ENCODE measurements around the gene LDLRAD4.

LDLRAD4 gene

DNA sequence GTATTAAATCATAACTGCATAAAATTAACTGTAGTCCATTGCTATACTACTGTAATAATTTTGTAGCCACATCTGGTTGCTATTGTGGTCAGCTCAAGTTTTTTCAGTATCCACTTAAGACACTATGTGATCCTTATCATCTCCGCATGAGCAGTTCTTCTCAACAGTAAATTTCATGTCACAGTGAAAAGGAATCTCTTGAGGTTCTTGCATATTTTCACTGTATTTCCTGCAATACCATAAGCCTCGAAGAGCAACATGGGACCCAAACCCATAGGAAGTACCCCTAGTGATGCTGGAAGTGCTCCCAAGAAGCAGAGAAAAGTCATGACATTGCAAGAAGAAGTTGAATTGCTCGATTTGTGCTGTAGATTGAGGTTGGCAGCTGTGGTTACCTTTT lies 86.7 kb downstream of the LDLRAD4 start:
- TF ChIP-seq, protein P1, sequence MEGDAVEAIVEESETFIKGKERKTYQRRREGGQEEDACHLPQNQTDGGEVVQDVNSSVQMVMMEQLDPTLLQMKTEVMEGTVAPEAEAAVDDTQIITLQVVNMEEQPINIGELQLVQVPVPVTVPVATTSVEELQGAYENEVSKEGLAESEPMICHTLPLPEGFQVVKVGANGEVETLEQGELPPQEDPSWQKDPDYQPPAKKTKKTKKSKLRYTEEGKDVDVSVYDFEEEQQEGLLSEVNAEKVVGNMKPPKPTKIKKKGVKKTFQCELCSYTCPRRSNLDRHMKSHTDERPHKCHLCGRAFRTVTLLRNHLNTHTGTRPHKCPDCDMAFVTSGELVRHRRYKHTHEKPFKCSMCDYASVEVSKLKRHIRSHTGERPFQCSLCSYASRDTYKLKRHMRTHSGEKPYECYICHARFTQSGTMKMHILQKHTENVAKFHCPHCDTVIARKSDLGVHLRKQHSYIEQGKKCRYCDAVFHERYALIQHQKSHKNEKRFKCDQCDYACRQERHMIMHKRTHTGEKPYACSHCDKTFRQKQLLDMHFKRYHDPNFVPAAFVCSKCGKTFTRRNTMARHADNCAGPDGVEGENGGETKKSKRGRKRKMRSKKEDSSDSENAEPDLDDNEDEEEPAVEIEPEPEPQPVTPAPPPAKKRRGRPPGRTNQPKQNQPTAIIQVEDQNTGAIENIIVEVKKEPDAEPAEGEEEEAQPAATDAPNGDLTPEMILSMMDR (conservative IDR thresholded peaks at IDR 0.05): no peak
- TF ChIP-seq ZFX (IDR thresholded peaks at IDR 0.05): no peak
- H3K27ac ChIP-seq: no peak overlapping the region

DNA sequence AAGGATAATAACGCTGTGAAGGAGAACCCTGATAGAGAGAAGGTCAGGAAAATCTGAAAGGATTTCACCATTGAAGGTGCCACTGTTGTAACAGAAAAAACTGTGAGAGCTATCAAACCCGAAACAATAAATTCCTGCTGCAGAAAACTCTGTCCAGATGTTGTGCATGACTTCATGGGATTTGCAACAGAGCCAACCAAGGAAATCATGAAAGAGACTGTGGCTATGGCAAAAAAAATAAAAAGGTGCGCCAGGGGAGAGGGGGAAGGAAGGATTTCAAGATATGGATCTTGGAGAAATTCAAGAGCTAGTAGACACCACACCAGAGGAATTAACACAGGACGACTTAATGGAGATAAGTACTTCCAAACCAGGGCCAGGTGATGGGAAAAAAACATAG lies 88.0 kb downstream of the LDLRAD4 start:
- TF ChIP-seq, protein P1 (conservative IDR thresholded peaks at IDR 0.05): no peak
- TF ChIP-seq ZFX (IDR thresholded peaks at IDR 0.05): no peak
- H3K27ac ChIP-seq: no peak overlapping the region

DNA sequence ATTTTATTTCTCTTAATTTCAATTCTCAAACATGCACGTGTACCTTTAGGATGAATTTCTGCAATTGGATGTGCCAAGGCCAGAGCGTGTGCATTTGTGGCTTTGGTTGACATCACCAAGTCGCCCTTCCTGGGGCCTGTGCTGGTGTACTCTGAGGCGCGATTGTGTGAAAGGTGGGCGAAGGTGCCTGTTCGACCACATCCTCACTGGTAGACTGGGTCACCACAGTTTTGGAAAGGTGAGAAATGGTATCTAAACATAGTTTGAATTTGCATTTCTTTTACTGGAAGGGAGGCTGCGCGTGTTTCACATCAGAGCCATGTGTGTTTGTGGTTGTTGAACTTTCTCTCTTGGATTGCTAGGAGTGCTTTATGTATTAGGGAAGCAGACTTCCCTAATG lies 89.8 kb downstream of the LDLRAD4 start:
- TF ChIP-seq ZFX (IDR thresholded peaks at IDR 0.05): no peak
- TF ChIP-seq, protein P1 (conservative IDR thresholded peaks at IDR 0.05): no peak
- H3K27ac ChIP-seq: no peak overlapping the region

DNA sequence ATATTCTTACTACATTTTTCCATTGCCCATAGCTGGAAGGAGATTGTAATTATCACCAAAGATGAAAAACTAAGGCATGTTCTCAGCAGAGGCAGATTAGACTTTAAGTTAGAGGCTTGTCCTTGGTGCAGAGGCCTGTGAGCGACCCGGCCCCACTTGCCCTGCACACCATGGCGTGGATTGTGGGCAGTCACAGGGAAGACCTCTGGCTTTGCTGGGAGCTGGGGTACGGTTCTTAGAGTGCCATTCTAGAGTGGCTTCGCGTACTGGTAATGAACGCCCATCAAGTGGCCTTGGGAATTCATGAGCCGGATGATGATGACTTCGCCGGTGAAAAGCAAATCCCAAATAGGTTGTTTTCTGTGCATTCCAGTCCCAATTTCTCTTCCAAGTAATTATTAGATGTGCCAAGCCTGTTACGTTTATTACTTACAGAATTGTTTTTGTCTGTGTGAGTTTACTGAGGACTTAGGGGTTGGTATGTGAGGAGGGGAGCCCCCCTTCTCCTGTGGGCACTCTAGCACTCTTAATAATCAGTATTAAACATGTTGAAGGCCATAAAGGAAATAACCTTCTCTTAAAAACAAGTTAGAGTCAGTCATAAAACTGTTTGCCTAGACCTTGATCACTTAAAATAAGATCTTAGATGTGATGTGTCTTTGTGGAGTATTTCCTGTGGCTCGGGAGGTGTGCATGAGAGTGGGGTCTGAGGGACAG lies 90.6 kb downstream of the LDLRAD4 start:
- no peak overlapping the region for H3K27ac ChIP-seq
- TF ChIP-seq, protein P1 (conservative IDR thresholded peaks at IDR 0.05): no peak
- TF ChIP-seq ZFX (IDR thresholded peaks at IDR 0.05): no peak

DNA sequence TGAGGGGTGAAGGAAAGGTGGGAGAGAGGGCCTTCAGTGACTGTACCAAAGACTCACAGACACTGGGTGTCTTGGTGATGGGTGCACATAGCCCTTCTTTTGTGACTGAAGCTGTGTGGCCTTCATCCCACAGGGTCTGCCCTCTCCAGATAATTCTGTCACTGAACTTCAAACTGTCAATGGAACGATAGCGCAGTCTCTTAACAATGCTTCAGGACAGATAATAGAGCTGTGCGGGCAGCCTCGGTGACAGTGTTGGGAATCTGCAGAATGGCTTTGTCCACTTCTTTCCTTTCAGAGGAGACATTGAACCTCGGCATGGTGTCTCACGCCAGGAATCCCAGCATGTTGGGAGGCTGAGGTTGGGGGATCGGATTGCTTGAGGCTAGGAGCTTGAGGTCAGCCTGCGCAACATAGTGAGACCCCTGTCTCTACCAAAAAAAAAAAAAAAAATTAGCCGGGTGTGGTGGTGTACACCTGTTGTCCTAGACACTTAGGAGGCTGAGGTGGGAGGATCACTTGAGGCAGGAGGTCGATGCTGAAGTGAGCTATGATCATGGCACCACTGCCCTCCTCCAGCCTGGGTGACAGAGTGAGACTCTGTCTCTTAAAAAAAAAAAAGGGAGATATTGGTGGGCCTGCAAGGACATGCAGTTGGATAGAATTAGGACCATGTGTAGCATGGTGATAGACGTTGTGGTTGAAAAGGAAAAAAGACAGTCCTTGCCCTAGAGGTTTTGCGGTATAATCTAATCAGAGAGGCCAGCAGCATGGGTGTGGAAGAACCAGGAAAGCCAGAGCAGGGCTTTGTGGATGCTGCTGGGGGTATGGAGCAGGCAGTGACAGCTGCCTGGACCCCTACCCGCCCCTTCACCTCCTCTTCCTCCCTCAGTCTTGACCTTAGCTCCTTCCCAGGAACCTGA lies 91.4 kb downstream of the LDLRAD4 start:
- no peak overlapping the region for H3K27ac ChIP-seq
- TF ChIP-seq, protein P1 (conservative IDR thresholded peaks at IDR 0.05): no peak

DNA sequence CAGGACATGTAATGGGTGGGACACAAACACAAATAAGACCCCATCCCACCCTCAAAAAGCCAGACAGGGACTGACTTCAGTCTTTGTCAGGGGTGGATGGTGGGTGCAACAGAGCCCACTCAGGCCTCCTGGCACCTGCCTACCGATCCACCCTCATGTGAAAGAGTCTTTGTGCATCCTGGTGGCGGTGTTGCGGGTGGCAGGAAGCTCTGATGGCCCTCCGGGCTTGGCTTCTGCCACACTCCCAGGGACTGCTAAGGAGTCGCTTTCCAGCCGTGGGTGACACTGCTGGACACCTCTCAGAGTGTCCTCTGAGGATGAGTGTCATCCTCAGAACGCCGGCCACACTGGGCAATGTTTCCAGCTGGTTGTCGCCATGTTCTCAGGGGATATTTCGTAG lies 92.6 kb downstream of the LDLRAD4 start:
- TF ChIP-seq, protein P1 (conservative IDR thresholded peaks at IDR 0.05): no peak
- no peak for TF ChIP-seq ZFX (IDR thresholded peaks at IDR 0.05)
- no peak overlapping the region for H3K27ac ChIP-seq

DNA sequence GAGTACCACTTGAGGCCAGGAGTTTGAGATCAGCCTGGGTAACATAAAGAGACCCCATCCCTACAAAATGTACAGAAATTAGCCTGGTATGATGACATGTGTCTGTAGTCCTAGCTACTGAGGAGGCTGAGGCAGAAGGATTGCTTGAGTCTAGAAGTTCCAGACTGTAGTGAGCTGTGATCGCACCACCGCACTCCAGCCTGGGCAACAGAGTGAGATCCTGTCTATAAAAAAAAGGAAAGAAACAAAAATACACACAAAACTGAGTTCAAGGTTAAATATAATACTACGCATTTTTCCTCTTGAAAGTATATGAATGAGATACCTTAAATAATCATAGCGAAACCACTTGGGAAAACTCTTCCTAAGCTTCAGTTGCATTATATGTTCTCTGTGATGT lies 94.0 kb downstream of the LDLRAD4 start:
- no peak overlapping the region for H3K27ac ChIP-seq
- TF ChIP-seq, protein P1 (conservative IDR thresholded peaks at IDR 0.05): no peak
- TF ChIP-seq ZFX (IDR thresholded peaks at IDR 0.05): no peak
